GM12878 (cell line): ENCODE measurements around the gene FAM120AOS. TPM values are rescaled to one million over a fixed set of nuclear protein-coding genes. Genes with fewer than 3 reads are reported as not detected.

ENCODE experiments used
- ASH2L ChIP-seq: fragments of 300-600, 200-600 bp; sonication (generic); IDR thresholded peaks from 2 replicates; pipeline ENCODE4 v1.6.1; 2017; ENCODE audit warnings: low read depth, mild to moderate bottlenecking, borderline replicate concordance
- CHD2 ChIP-seq: IDR thresholded peaks from 2 replicates; pipeline ENCODE4 v1.6.1; 2011; ENCODE audit warnings: low read depth, low read length, improper control_type of control experiment, borderline replicate concordance
- CREM ChIP-seq: IDR thresholded peaks from 2 replicates; pipeline ENCODE4 v1.6.1; 2014; ENCODE audit warnings: antibody characterized with exemption, low read depth
- IRF3 ChIP-seq: fragments of 450-650 bp; IDR thresholded peaks from 2 replicates; pipeline ENCODE4 v1.6.1; 2014; ENCODE audit warnings: mild to moderate bottlenecking
- NBN ChIP-seq: fragments of 450-650 bp; IDR thresholded peaks from 2 replicates; pipeline ENCODE4 v1.6.1; 2016
- NFYA ChIP-seq: IDR thresholded peaks from 2 replicates; pipeline ENCODE4 v1.6.1; 2011; ENCODE audit warnings: low read depth, mild to moderate bottlenecking, low read length, improper control_type of control experiment, borderline replicate concordance
- NFYB ChIP-seq: IDR thresholded peaks from 2 replicates; pipeline ENCODE4 v1.6.1; 2011; ENCODE audit warnings: low read depth, mild to moderate bottlenecking, low read length, improper control_type of control experiment, moderate library complexity; ENCODE audit not compliant: insufficient read depth
- NRF1 ChIP-seq: conservative IDR thresholded peaks from 2 replicates; pipeline ENCODE4 v1.6.1; 2011; ENCODE audit warnings: mild to moderate bottlenecking, low read depth, low read length, improper control_type of control experiment
- POLR2AphosphoS5 ChIP-seq: IDR thresholded peaks from 2 replicates; pipeline ENCODE4 v1.6.1; 2011; ENCODE audit warnings: mild to moderate bottlenecking, low read length, inconsistent platforms
- RUNX3 ChIP-seq: IDR thresholded peaks from 2 replicates; pipeline ENCODE4 v1.6.1; 2012; ENCODE audit warnings: low read length, inconsistent platforms
- SIN3A ChIP-seq: IDR thresholded peaks from 2 replicates; pipeline ENCODE4 v1.6.1; 2012; ENCODE audit warnings: low read depth, low read length, improper control_type of control experiment
- SMARCA5 ChIP-seq: fragments of 450-650 bp; IDR thresholded peaks from 2 replicates; pipeline ENCODE4 v1.6.1; 2017; ENCODE audit warnings: mild to moderate bottlenecking
- TCF12 ChIP-seq: IDR thresholded peaks from 2 replicates; pipeline ENCODE4 v1.6.1; 2011; ENCODE audit warnings: low read depth, mild to moderate bottlenecking, low read length
- ZBTB40 ChIP-seq: fragments of 450-650 bp; IDR thresholded peaks from 2 replicates; pipeline ENCODE4 v1.6.1; 2016; ENCODE audit warnings: mild to moderate bottlenecking, moderate library complexity, borderline replicate concordance
- polyA plus RNA-seq, 11 experiments: library from polyadenylated mRNA; depleted of rRNA in 4 of 11; unstranded in 6 of 11; stranded (reverse) in 5 of 11; fragments of >200 nt; fragmentation: Nextera tagmentation in 4 of 11; fragmentation: Illumina TruSeq in 1 of 11; extraction: Ambion mirVana in 4 of 11; extraction: Trizol in 1 of 11; gene quantifications; 1 replicate in 1 of 11; 2 replicates in 10 of 11; pipeline versions ENCODE4 v1.2.1 to v1.2.3, GENCODE V29; 2011 to 2016; ENCODE audit warnings: inconsistent platforms in 2 of 11, missing spikeins in 2 of 11, low read depth in 1 of 11
- total RNA-seq, 4 experiments: library from RNA; depleted of rRNA in 3 of 4; stranded (reverse); fragments of >200 nt in 3 of 4; fragmentation: Illumina TruSeq in 1 of 4; extraction: Trizol in 1 of 4; gene quantifications; 2 replicates each; pipeline versions ENCODE4 v1.2.1 to v1.2.3, GENCODE V29; 2013 to 2021
- TF ChIP-seq, protein P1 (sequence below): fragments of 450-650 bp; IDR thresholded peaks from 2 replicates; pipeline ENCODE4 v1.6.1; 2017; ENCODE audit warnings: mild to moderate bottlenecking, moderate library complexity
- TF ChIP-seq, protein P2 (sequence below): fragments of 450-650 bp; IDR thresholded peaks from 2 replicates; pipeline ENCODE4 v1.6.1; 2017; ENCODE audit warnings: mild to moderate bottlenecking, low read depth, inconsistent platforms; ENCODE audit not compliant: poor library complexity, severe bottlenecking

The FAM120AOS gene
- total and polyA plus RNA-seq, 10 of the 15 experiments (the other 5 are each of a cell fraction or from before 2014, with no cell fraction given): 15.9 to 55.1 (median 34.6) TPM

DNA sequence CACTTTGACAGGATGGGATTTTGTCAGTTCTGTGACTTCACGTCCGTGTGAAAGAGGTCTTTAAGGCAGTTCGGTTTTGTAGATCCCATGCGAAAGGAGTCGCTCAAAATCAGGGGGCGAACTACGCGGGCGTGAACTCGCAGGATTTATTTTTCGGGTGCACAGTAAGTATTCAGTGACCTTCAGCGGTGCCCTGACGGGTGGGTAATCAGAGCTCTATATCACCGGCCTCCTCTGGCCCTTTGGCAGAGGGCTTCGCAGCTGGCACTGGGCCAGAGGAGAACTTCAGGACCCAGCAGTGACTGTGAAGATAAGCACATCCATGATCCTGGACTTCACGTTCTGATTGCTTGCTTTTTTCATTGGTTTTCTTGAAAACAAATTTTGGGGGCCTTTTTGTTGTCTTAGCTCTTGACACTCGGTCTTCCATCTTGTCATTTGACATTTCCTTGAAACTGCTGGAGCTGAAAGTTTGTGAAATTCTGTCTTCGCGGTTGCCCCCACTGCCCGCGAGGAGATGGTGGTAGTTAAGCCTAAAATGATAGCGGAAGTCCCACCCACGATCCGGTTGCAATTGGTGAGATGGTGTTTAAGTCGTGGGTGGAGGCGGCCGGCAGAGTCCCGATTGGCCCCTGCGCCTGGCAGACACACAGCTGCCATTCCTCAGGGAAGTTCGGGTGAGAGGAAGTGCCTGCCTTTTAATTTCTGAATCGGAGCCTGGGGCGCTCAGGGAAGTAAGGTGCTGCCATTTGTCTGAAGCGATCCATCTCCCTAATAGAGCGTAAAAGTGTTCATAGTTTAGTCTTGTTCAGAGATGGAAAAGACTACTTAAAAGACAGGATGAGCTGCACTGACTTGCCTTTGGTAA lies at the start of gene FAM120AOS (continued):
- TF ChIP-seq, protein P1, sequence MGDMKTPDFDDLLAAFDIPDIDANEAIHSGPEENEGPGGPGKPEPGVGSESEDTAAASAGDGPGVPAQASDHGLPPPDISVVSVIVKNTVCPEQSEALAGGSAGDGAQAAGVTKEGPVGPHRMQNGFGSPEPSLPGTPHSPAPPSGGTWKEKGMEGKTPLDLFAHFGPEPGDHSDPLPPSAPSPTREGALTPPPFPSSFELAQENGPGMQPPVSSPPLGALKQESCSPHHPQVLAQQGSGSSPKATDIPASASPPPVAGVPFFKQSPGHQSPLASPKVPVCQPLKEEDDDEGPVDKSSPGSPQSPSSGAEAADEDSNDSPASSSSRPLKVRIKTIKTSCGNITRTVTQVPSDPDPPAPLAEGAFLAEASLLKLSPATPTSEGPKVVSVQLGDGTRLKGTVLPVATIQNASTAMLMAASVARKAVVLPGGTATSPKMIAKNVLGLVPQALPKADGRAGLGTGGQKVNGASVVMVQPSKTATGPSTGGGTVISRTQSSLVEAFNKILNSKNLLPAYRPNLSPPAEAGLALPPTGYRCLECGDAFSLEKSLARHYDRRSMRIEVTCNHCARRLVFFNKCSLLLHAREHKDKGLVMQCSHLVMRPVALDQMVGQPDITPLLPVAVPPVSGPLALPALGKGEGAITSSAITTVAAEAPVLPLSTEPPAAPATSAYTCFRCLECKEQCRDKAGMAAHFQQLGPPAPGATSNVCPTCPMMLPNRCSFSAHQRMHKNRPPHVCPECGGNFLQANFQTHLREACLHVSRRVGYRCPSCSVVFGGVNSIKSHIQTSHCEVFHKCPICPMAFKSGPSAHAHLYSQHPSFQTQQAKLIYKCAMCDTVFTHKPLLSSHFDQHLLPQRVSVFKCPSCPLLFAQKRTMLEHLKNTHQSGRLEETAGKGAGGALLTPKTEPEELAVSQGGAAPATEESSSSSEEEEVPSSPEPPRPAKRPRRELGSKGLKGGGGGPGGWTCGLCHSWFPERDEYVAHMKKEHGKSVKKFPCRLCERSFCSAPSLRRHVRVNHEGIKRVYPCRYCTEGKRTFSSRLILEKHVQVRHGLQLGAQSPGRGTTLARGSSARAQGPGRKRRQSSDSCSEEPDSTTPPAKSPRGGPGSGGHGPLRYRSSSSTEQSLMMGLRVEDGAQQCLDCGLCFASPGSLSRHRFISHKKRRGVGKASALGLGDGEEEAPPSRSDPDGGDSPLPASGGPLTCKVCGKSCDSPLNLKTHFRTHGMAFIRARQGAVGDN: peak; percentile 48; the same call in 1 of the 2 replicates
- TF ChIP-seq TCF12: 0 out of 2 replicates have a peak, but pooled peaks have one; percentile 14
- peak; percentile 76 for TF ChIP-seq RUNX3
- 0 out of 2 replicates have a peak, but pooled peaks have one; percentile 46 for TF ChIP-seq NBN
- TF ChIP-seq POLR2AphosphoS5: peak; percentile 58
- peak; percentile 71 for TF ChIP-seq SIN3A
- TF ChIP-seq SMARCA5: no peak
- TF ChIP-seq NRF1: peak; percentile 25; the same call in 1 of the 2 replicates
- TF ChIP-seq IRF3: peak; percentile 70; the same call in 1 of the 2 replicates
- TF ChIP-seq NFYB: peak; percentile 90
- TF ChIP-seq, protein P2, sequence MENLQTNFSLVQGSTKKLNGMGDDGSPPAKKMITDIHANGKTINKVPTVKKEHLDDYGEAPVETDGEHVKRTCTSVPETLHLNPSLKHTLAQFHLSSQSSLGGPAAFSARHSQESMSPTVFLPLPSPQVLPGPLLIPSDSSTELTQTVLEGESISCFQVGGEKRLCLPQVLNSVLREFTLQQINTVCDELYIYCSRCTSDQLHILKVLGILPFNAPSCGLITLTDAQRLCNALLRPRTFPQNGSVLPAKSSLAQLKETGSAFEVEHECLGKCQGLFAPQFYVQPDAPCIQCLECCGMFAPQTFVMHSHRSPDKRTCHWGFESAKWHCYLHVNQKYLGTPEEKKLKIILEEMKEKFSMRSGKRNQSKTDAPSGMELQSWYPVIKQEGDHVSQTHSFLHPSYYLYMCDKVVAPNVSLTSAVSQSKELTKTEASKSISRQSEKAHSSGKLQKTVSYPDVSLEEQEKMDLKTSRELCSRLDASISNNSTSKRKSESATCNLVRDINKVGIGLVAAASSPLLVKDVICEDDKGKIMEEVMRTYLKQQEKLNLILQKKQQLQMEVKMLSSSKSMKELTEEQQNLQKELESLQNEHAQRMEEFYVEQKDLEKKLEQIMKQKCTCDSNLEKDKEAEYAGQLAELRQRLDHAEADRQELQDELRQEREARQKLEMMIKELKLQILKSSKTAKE: peak; percentile 47
- TF ChIP-seq CHD2: peak; percentile 93
- TF ChIP-seq NFYA: peak; percentile 8; the same call in 1 of the 2 replicates
- peak; percentile 43; the same call in 1 of the 2 replicates for TF ChIP-seq CREM
- TF ChIP-seq ZBTB40: peak; percentile 91
- no peak for TF ChIP-seq ASH2L
